ENCODE measurements around the gene KCNH4.
A peak's percentile ranks its signal among the peaks of the same experiment; 100 is the strongest.
"Not testable (repeated sequence)": the region's sequence is repeated elsewhere in the genome, so short reads cannot be mapped to it uniquely, and the experiment has no call there.

KCNH4 gene

DNA sequence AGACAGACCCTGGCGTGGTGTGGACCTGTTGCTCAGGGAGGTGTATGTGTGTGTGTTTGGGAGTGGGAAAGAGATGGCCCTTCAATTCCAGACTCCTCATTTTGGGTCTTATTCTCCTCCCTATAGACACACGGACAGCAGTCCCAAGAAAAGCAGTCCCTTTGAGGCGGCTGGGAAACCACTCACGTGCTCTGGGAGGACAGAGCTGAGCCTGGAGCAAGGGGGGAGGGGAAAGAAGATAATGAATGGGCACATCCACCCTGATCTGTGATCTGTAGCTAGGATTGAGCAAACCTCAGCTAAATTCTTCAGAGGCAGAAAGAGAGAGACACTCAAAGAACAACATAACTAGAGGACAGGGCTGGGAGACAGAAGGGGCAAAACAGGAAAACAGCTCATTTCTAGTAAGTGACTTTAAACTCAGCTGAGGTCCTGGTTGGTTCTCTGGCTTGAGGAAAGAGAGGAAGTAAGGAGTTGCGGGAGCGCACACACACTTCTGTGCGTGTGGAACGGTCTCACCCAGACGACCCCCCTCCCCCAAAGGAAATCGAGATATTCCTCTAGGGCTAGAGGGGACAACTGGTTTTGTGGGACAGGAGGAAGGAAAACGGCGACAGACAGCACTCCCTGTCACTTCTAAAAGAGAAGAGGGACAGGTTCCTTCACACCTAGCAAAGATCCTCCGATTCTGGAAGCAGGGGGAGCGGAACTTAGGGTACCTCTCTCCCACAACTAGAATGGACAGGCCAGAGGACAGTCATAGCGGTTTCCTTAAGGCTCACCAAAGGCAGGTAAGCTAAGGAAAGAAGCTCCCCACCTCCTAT is 26.8 kb downstream of the KCNH4 start:
- Histone ChIP-seq H3K4me3 (peak overlapping the region; percentile 97), H3K4me1 (peaks cover 8% of the 10 kb centered on the region), H3K36me3 (replicated peaks) (peaks cover 3% of the 10 kb centered on the region; the same call in 1 of the 2 replicates), H3K27me3 (ENCODE audit: low read depth) (no peaks in the 10 kb centered on the region), H3K9me3 (no peaks in the 10 kb centered on the region)
- in situ Hi-C loops (cut with MboI; ENCODE audit: low sequenced_read_pairs) = no loop called here
- DNase-seq (ENCODE audit: low spot score in 2 of 2) = peak; percentile 50 to 51

DNA sequence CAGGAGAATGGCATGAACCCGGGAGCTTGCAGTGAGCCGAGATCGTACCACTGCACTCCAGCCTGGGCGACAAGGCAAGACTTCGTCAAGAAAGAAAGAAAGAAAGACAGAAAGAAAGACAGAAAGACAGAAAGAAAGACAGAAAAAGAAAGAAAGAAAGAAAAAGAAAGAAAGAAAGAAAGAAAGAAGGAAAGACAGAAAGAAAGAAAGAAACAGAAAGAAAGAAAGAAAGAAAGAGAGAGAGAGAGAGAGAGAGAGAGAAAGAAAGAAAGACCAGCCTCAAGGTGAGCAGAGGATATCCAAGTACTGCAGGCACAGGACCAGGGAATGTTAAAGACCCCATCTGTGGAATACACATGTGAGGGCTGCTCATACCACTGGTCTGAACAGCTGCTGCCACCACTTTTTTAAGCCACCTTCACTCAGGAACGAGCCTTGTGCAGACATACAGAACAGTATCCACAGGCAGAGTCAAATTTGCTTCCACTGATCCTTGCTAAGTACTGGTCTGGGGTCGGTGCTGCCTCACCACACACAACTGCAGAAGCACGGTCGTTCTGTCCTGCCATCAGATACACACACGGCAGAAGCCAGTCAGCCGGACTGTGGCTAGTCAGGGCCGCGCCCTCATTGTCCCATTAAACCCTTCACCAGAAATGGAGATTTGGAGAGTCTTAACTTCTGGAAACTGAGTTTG is 33.9 kb downstream of the KCNH4 start:
- H3K4me1 ChIP-seq = peaks cover 16% of the 10 kb centered on the region
- H3K36me3 ChIP-seq (replicated peaks) = peaks cover 13% of the 10 kb centered on the region
- no peaks in the 10 kb centered on the region for H3K9me3 ChIP-seq
- in situ Hi-C loops (cut with MboI; ENCODE audit: low sequenced_read_pairs) = no loop called here
- DNase-seq (ENCODE audit: low spot score in 2 of 2) = no peak
- no peaks in the 10 kb centered on the region for H3K27me3 ChIP-seq (ENCODE audit: low read depth)
- no peak overlapping the region for H3K4me3 ChIP-seq

- H3K27me3 ChIP-seq (ENCODE audit: low read depth); in situ Hi-C loops (cut with MboI; ENCODE audit: low sequenced_read_pairs); H3K9me3 ChIP-seq; DNase-seq (ENCODE audit: low spot score in 2 of 2); H3K4me3 ChIP-seq: not testable (repeated sequence)
- Histone ChIP-seq H3K36me3 (replicated peaks) (peaks cover 17% of the 10 kb centered on the region), H3K4me1 (peaks cover 20% of the 10 kb centered on the region)
Measured at GRCh38 chr17:42143138-42143537, 37.8 kb downstream of the KCNH4 start.

DNA sequence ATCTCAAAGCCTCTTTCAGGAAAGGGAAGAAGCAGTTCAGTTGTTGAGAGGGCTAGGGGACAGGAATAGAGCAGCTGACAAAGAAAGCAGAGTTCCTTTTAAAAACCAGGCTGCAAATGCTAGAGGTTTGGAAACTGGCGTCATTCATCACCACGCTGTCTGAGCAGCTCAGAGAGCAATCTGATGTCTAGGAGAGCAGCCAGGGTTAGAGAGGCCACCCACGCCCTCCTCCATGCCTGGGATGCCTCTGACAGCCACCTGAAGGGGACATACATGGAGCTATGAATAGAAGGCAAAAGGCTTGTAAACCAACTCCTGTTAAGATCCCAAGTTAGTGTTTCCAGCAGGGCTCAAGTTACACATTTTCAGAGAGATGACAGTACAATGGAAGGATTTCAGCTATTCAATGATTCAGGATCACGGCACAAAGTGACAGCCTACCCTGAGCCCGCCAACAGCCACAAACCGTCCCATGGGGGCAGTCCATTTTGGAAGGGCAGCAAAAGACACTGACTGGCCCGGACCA is 38.5 kb downstream of the KCNH4 start:
- Histone ChIP-seq H3K4me1 (peaks cover 20% of the 10 kb centered on the region), H3K4me3 (no peak overlapping the region), H3K27me3 (ENCODE audit: low read depth) (no peaks in the 10 kb centered on the region), H3K9me3 (no peaks in the 10 kb centered on the region), H3K36me3 (replicated peaks) (peaks cover 17% of the 10 kb centered on the region)
- in situ Hi-C loops (cut with MboI; ENCODE audit: low sequenced_read_pairs) = no loop called here
- peak; percentile 84 to 93 for DNase-seq (ENCODE audit: low spot score in 2 of 2)

DNA sequence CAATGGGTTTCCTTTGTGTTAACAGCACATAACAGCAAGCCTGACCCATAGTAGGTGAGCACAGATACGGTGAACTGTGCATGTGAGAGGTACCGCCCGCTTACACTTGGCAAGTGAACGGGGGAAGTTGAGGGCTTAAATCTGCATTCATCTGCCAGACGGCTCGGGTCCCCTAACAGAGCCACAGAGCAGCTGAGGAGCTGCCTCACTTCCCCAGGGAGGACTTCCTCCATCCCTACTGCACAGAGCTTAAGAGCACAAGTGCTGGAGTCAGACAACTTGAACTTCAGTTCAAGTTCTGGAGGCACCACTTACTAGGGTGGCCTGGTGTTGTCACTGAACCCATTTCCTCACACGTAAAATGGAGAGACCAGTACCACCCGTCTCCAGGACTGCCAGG is 39.6 kb downstream of the KCNH4 start:
- in situ Hi-C loops (cut with MboI; ENCODE audit: low sequenced_read_pairs) = no loop called here
- H3K4me1 ChIP-seq = peaks cover 20% of the 10 kb centered on the region
- peaks cover 17% of the 10 kb centered on the region for H3K36me3 ChIP-seq (replicated peaks)

DNA sequence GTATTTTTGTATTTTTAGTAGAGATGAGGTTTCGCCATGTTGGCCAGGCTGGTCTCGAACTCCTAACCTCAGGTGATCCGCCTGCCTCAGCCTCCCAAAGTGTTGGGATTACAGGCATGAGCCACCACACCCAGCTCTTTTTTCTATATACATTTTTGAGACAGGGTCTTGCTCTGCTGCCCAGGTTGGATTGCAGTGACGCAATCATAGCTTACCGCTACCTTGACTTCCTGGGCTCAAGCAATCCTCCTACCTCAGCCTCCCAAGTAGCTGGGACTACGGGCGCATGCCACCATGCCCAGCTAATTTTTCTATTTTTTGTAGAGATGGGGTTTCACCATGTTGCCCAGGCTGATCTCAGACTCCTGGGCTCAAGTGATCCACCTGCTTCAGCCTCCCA is 40.3 kb downstream of the KCNH4 start:
- peaks cover 24% of the 10 kb centered on the region for H3K36me3 ChIP-seq (replicated peaks)

More for the DNA sequence above, 39.6 kb downstream of the KCNH4 start:
- Histone ChIP-seq H3K27me3 (ENCODE audit: low read depth) (no peaks in the 10 kb centered on the region), H3K4me3 (no peak overlapping the region), H3K9me3 (no peaks in the 10 kb centered on the region)
- no peak for DNase-seq (ENCODE audit: low spot score in 2 of 2)

DNA sequence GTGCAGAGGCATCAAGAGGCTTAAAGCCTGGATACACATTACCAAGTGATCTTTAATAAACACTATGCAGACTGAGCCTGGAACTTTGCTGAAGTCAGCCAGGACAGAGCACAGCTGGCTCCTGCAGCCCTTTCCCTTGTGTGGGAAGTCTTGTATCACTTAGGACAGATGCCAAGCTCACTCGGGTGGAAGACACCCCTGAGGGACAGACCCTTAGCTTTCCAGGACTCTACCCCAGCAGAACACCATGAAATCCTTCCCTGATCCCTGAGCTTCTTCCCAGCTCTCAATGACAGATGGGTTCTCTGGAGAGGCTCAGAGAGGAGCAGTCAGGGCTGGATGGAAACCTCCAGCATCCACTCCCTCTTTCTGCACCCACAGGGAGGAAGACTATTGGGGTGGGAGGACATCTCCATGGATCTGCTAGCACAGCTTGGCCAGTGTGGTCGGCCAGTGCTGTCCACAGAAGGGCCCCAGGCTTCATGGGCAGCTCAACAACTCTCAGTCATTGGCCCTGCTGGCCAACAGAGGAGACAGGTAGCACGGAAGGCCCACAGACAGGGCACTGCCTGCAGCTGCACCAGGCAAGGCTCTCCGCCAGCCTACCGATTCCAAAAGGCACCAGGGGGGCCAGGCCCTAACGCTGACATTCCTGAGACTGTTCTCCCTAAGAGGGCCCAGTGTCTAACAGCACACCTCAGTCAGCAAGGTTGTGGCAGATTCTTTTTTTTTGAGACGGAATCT is 42.0 kb downstream of the KCNH4 start:
- in situ Hi-C loops (cut with MboI; ENCODE audit: low sequenced_read_pairs) = no loop called here
- H3K4me1 ChIP-seq = peaks cover 20% of the 10 kb centered on the region
- no peaks in the 10 kb centered on the region for H3K9me3 ChIP-seq
- no peaks in the 10 kb centered on the region for H3K27me3 ChIP-seq (ENCODE audit: low read depth)
- DNase-seq (ENCODE audit: low spot score in 2 of 2) = no peak
- H3K36me3 ChIP-seq (replicated peaks) = peaks cover 21% of the 10 kb centered on the region
- no peak overlapping the region for H3K4me3 ChIP-seq

More for the DNA sequence above, 40.3 kb downstream of the KCNH4 start:
- H3K4me3 ChIP-seq; H3K27me3 ChIP-seq (ENCODE audit: low read depth); H3K9me3 ChIP-seq; in situ Hi-C loops (cut with MboI; ENCODE audit: low sequenced_read_pairs); DNase-seq (ENCODE audit: low spot score in 2 of 2): not testable (repeated sequence)
- H3K4me1 ChIP-seq = peaks cover 20% of the 10 kb centered on the region

GRCh38 chr17:42136654-42137051 is 44.3 kb downstream of the KCNH4 start:
- Histone ChIP-seq H3K36me3 (replicated peaks) (peaks cover 20% of the 10 kb centered on the region), H3K4me3 (no peak overlapping the region)
- in situ Hi-C loops (cut with MboI; ENCODE audit: low sequenced_read_pairs) = no loop called here

GRCh38 chr17:42135664-42136653 is 45.0 kb downstream of the KCNH4 start:
- H3K4me1 ChIP-seq = no peaks in the 10 kb centered on the region
- DNase-seq (ENCODE audit: low spot score in 2 of 2) = no peak
- H3K4me3 ChIP-seq = no peak overlapping the region
- H3K27me3 ChIP-seq (ENCODE audit: low read depth) = no peaks in the 10 kb centered on the region
- H3K9me3 ChIP-seq = no peaks in the 10 kb centered on the region
- in situ Hi-C loops (cut with MboI; ENCODE audit: low sequenced_read_pairs) = no loop called here
- H3K36me3 ChIP-seq (replicated peaks) = peaks cover 13% of the 10 kb centered on the region

More at GRCh38 chr17:42136654-42137051, 44.3 kb downstream of the KCNH4 start:
- Histone ChIP-seq H3K4me1 (peaks cover under 1% of the 10 kb centered on the region), H3K27me3 (ENCODE audit: low read depth) (no peaks in the 10 kb centered on the region), H3K9me3 (no peaks in the 10 kb centered on the region)
- DNase-seq (ENCODE audit: low spot score in 2 of 2) = no peak

- in situ Hi-C loops (cut with MboI; ENCODE audit: low sequenced_read_pairs) = no loop called here
Measured at GRCh38 chr17:42135151-42135550, 45.8 kb downstream of the KCNH4 start.

GRCh38 chr17:42133461-42134041 is 47.4 kb downstream of the KCNH4 start:
- in situ Hi-C loops (cut with MboI; ENCODE audit: low sequenced_read_pairs) = no loop called here
- H3K9me3 ChIP-seq = no peaks in the 10 kb centered on the region
- DNase-seq (ENCODE audit: low spot score in 2 of 2) = no peak
- no peak overlapping the region for H3K4me3 ChIP-seq
- peaks cover 31% of the 10 kb centered on the region for H3K36me3 ChIP-seq (replicated peaks)
- no peaks in the 10 kb centered on the region for H3K4me1 ChIP-seq
- H3K27me3 ChIP-seq (ENCODE audit: low read depth) = no peaks in the 10 kb centered on the region

More at GRCh38 chr17:42135151-42135550, 45.8 kb downstream of the KCNH4 start:
- DNase-seq (ENCODE audit: low spot score in 2 of 2) = no peak
- H3K4me3 ChIP-seq = no peak overlapping the region
- no peaks in the 10 kb centered on the region for H3K27me3 ChIP-seq (ENCODE audit: low read depth)
- H3K36me3 ChIP-seq (replicated peaks) = peaks cover 15% of the 10 kb centered on the region
- no peaks in the 10 kb centered on the region for H3K9me3 ChIP-seq
- no peaks in the 10 kb centered on the region for H3K4me1 ChIP-seq

DNA sequence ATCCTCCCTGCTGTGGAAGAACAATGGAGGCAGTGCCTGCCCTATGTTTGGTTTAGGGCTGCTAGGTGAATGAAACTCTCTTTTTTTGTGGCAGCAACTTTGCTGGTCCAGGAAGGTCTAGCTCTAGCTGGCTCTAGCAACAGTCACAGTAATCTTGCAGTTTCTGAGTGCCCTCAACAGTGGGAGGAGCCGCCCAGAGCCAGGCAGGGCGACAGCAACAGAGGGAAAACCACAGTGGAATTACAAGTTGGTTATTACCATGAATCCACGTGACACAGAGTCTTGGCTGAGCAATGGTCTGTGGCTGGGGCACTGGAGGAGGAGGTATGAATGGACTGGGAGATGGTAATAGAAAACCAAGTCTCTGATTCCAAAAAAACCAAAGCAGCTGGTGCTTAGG is 48.0 kb downstream of the KCNH4 start:
- H3K36me3 ChIP-seq (replicated peaks) = peaks cover 37% of the 10 kb centered on the region
- DNase-seq (ENCODE audit: low spot score in 2 of 2) = no peak
- H3K4me3 ChIP-seq = no peak overlapping the region
- in situ Hi-C loops (cut with MboI; ENCODE audit: low sequenced_read_pairs) = no loop called here
- no peaks in the 10 kb centered on the region for H3K9me3 ChIP-seq
- H3K27me3 ChIP-seq (ENCODE audit: low read depth) = no peaks in the 10 kb centered on the region
- no peaks in the 10 kb centered on the region for H3K4me1 ChIP-seq

All from HAP-1 (cell line).